AG09319 (cell line): ENCODE measurements around the gene LGALSL.

Experiments
- DNase-seq: peaks from one replicate; pipeline ENCODE4 v3.0.0-alpha.2; 2010; ENCODE audit warnings: low read depth; ENCODE audit errors: extremely low read depth
- CTCF ChIP-seq: IDR thresholded peaks from 2 replicates; pipeline ENCODE4 v1.5.1; 2011; ENCODE audit warnings: low read depth, mild to moderate bottlenecking, inconsistent platforms, low read length, moderate library complexity

Gene LGALSL

GRCh38 chr2:64453770-64454385 lies at the start of gene LGALSL:
LGALSL (plus strand) TSS chr2:64454162; CDS start chr2:64454546, 384 bp downstream.
- no peak for DNase-seq
- no peak for TF ChIP-seq CTCF

- TF ChIP-seq CTCF: no peak
- no peak for DNase-seq
These were observed 49.2 kb upstream of the LGALSL start for GRCh38 chr2:64404743-64405142.

GRCh38 chr2:64405581-64406406 lies 48.2 kb upstream of the LGALSL start:
- DNase-seq: peak; percentile 91
- no peak for TF ChIP-seq CTCF

GRCh38 chr2:64406407-64406774 lies 47.6 kb upstream of the LGALSL start:
- no peak for DNase-seq
- no peak for TF ChIP-seq CTCF

- no peak for TF ChIP-seq CTCF
- DNase-seq: no peak
These were observed 45.9 kb upstream of the LGALSL start for GRCh38 chr2:64408031-64408430.

- TF ChIP-seq CTCF: no peak
These were observed 43.3 kb upstream of the LGALSL start for GRCh38 chr2:64410671-64411070.

GRCh38 chr2:64412671-64413070 lies 41.3 kb upstream of the LGALSL start:
- no peak for DNase-seq
- TF ChIP-seq CTCF: no peak

More at GRCh38 chr2:64410671-64411070, 43.3 kb upstream of the LGALSL start:
- DNase-seq: no peak
